IMR-90 (cell line): ENCODE results near the gene SYN1. TPM values are rescaled to one million over a fixed set of nuclear protein-coding genes. Genes with fewer than 3 reads are reported as not detected.
A peak's percentile ranks its signal among the peaks of the same experiment; 100 is the strongest.
"Not testable (repeated sequence)": the region's sequence is repeated elsewhere in the genome, so short reads cannot be mapped to it uniquely, and the experiment has no call there.

Experiments
- ATAC-seq: fragments of 200-7000 bp; cut with Tn5 transposase; 2 replicates; pipeline ENCODE4 v1.9.1; 2020; ENCODE audit warnings: low read depth, mild to moderate bottlenecking, moderate library complexity
- Bru-seq: library from RNA; stranded (reverse); fragments of 400-500 nt; gene quantifications from one replicate; lab custom pipeline; 2021; lab: Mats Ljungman, UMichigan
- BruChase-seq, 2 experiments: library from RNA; stranded (reverse); fragments of 400-500 nt; gene quantifications; one replicate each; lab custom pipeline; 2021; lab: Mats Ljungman, UMichigan
- BruUV-seq: library from RNA; stranded (reverse); fragments of 400-500 nt; replicated peaks from 2 replicates; lab custom pipeline; 2021; lab: Mats Ljungman, UMichigan
- CTCF ChIA-PET: fragments of 300-600 bp; formaldehyde crosslinking; extraction: SDS; loops from one replicate; lab custom pipeline; 2021; ENCODE audit warnings: antibody characterized with exemption; lab: Yijun Ruan, JAX
- POLR2A ChIA-PET: fragments of 300-600 bp; sonication (Branson Sonifier 250); formaldehyde crosslinking; loops from one replicate; lab custom pipeline; 2022; ENCODE audit warnings: antibody characterized with exemption; ENCODE audit not compliant: unreplicated experiment; lab: Charles Lee
- DNase-seq: peaks from one replicate; pipeline ENCODE4 v3.0.0; 2013
- H2AFZ ChIP-seq: replicated peaks from 2 replicates; pipeline ENCODE3; 2013; ENCODE audit warnings: low read length, mild to moderate bottlenecking; ENCODE audit not compliant: poor library complexity
- H2AK5ac ChIP-seq: 2 replicates; pipeline ENCODE4 v1.6.1; 2013; ENCODE audit warnings: low read depth, low read length, inconsistent platforms
- H2AK9ac ChIP-seq: replicated peaks from 2 replicates; pipeline ENCODE3; 2013; ENCODE audit warnings: mild to moderate bottlenecking, low read depth, low read length, moderate library complexity; ENCODE audit not compliant: poor library complexity
- H2BK120ac ChIP-seq: 2 replicates; pipeline ENCODE4 v1.6.1; 2013; ENCODE audit warnings: low read depth, low read length, inconsistent platforms
- H2BK15ac ChIP-seq: 3 replicates; pipeline ENCODE4 v1.6.1; 2013; ENCODE audit warnings: low read depth, low read length, inconsistent platforms
- H2BK20ac ChIP-seq: 2 replicates; pipeline ENCODE4 v1.6.1; 2013; ENCODE audit warnings: low read depth, mild to moderate bottlenecking, inconsistent platforms, low read length, moderate library complexity
- H2BK5ac ChIP-seq: 2 replicates; pipeline ENCODE4 v1.6.1; 2013; ENCODE audit warnings: mild to moderate bottlenecking, low read depth, low read length, inconsistent platforms; ENCODE audit not compliant: poor library complexity, severe bottlenecking
- H3K14ac ChIP-seq: replicated peaks from 2 replicates; pipeline ENCODE4 v1.6.1; 2013; ENCODE audit warnings: low read depth, low read length, inconsistent platforms
- H3K18ac ChIP-seq: 2 replicates; pipeline ENCODE4 v1.6.1; 2013; ENCODE audit warnings: low read depth, low read length, control low read depth
- H3K23ac ChIP-seq: 2 replicates; pipeline ENCODE4 v1.6.1; 2013; ENCODE audit warnings: low read depth, low read length, inconsistent platforms
- H3K27ac ChIP-seq: 2 replicates; pipeline ENCODE4 v1.5.1; 2013; ENCODE audit warnings: mild to moderate bottlenecking, control low read depth, low read length; ENCODE audit not compliant: insufficient read depth
- H3K27me3 ChIP-seq: 2 replicates; pipeline ENCODE4 v1.6.1; 2013; ENCODE audit warnings: low read length; ENCODE audit not compliant: control insufficient read depth, insufficient read depth
- H3K36me3 ChIP-seq: 2 replicates; pipeline ENCODE4 v1.6.1; 2013; ENCODE audit warnings: low read length, mixed read lengths; ENCODE audit not compliant: control insufficient read depth, insufficient read depth
- H3K4ac ChIP-seq: 2 replicates; pipeline ENCODE4 v1.6.1; 2013; ENCODE audit warnings: low read depth, low read length, inconsistent platforms
- H3K4me1 ChIP-seq: 2 replicates; pipeline ENCODE4 v1.6.1; 2013; ENCODE audit warnings: low read length, mixed read lengths; ENCODE audit not compliant: control insufficient read depth, insufficient read depth
- H3K4me2 ChIP-seq: 2 replicates; pipeline ENCODE4 v1.6.1; 2013; ENCODE audit warnings: low read depth, mild to moderate bottlenecking, control low read depth, low read length, moderate library complexity
- H3K4me3 ChIP-seq: 2 replicates; pipeline ENCODE4 v1.5.1; 2013; ENCODE audit warnings: low read depth, mild to moderate bottlenecking, control low read depth, low read length, moderate library complexity; ENCODE audit not compliant: insufficient read depth
- H3K56ac ChIP-seq: 2 replicates; pipeline ENCODE4 v1.6.1; 2013; ENCODE audit warnings: low read length, inconsistent platforms; ENCODE audit not compliant: insufficient read depth; ENCODE audit errors: extremely low read depth
- H3K79me1 ChIP-seq, 2 experiments: 2 replicates each; pipeline ENCODE4 v1.6.1; 2013; ENCODE audit warnings: low read length in 2 of 2, inconsistent platforms in 1 of 2, low read depth in 1 of 2
- H3K9ac ChIP-seq: 2 replicates; pipeline ENCODE4 v1.6.1; 2013; ENCODE audit warnings: low read depth, low read length, control low read depth
- H3K9me1 ChIP-seq: 2 replicates; pipeline ENCODE4 v1.6.1; 2013; ENCODE audit warnings: low read length, inconsistent platforms; ENCODE audit not compliant: insufficient read depth
- H3K9me3 ChIP-seq: 2 replicates; pipeline ENCODE4 v1.6.1; 2013; ENCODE audit warnings: low read length; ENCODE audit not compliant: control insufficient read depth, insufficient read depth
- H4K20me1 ChIP-seq: 2 replicates; pipeline ENCODE4 v1.6.1; 2013; ENCODE audit warnings: low read length, inconsistent platforms; ENCODE audit not compliant: insufficient read depth
- H4K5ac ChIP-seq: 2 replicates; pipeline ENCODE4 v1.6.1; 2013; ENCODE audit warnings: mild to moderate bottlenecking, low read depth, low read length, control low read depth
- H4K8ac ChIP-seq, 2 experiments: 2 replicates each; pipeline ENCODE4 v1.6.1; 2013; ENCODE audit warnings: low read depth in 2 of 2, low read length in 2 of 2, control low read depth in 1 of 2, inconsistent platforms in 1 of 2
- H4K91ac ChIP-seq: 2 replicates; pipeline ENCODE4 v1.6.1; 2013; ENCODE audit warnings: low read depth, low read length, inconsistent platforms; ENCODE audit not compliant: insufficient read depth
- BHLHE40 ChIP-seq: fragments of 150-350 bp; IDR thresholded peaks from 2 replicates; pipeline ENCODE4 v1.6.1; 2016; ENCODE audit warnings: mild to moderate bottlenecking, low read depth, low read length
- CHD1 ChIP-seq: IDR thresholded peaks from 2 replicates; pipeline ENCODE4 v1.6.1; 2012; ENCODE audit warnings: low read depth, low read length, improper control_type of control experiment
- MAZ ChIP-seq: IDR thresholded peaks from 2 replicates; pipeline ENCODE4 v1.6.1; 2012; ENCODE audit warnings: low read depth, mild to moderate bottlenecking, low read length, improper control_type of control experiment, moderate library complexity, borderline replicate concordance
- RCOR1 ChIP-seq: IDR thresholded peaks from 2 replicates; pipeline ENCODE4 v1.6.1; 2012; ENCODE audit warnings: mild to moderate bottlenecking, low read length, improper control_type of control experiment; ENCODE audit not compliant: insufficient replicate concordance
- WGBS, 2 experiments: methylation state at CpG; one replicate each; pipeline versions ENCODE4 v1.1.5 to v1.1.7; 2013; ENCODE audit warnings: missing lambda C conversion rate in 2 of 2; ENCODE audit not compliant: insufficient read length in 1 of 2; ENCODE audit errors: extremely low coverage in 2 of 2; 5-methylcytosine and 5-hydroxymethylcytosine counted together
- dilution Hi-C: fragments of 300-500 bp; cut with HindIII; formaldehyde crosslinking; loops from one replicate; pipeline ENCODE4 v1.14.3; 2018; ENCODE audit warnings: low sequenced_read_pairs; ENCODE audit not compliant: unreplicated experiment
- in situ Hi-C: fragments of 300-500 bp; cut with MboI; formaldehyde crosslinking; loops from 3 replicates; pipeline ENCODE4 v1.14.3; 2019; ENCODE audit warnings: low sequenced_read_pairs, inconsistent platforms, mixed read lengths
- intact Hi-C: fragments of 100-400 bp; cut with micrococcal nuclease; formaldehyde crosslinking; loops from 2 replicates; pipeline ENCODE4 v1.10.0; 2022
- long read RNA-seq: library from polyadenylated mRNA; unstranded; transcript quantifications from one replicate; pipeline ENCODE4 v2.0.0, GENCODE V29; 2021; ENCODE audit not compliant: unreplicated experiment
- polyA plus RNA-seq, 3 experiments: library from polyadenylated mRNA; depleted of rRNA; stranded (reverse); fragments of >200 nt; gene quantifications; 2 replicates each; pipeline ENCODE4 v1.2.3, GENCODE V29; 2012; ENCODE audit warnings: low replicate concordance in 1 of 3
- total RNA-seq: library from RNA; depleted of rRNA; stranded (reverse); fragments of >200 nt; gene quantifications from 2 replicates; pipeline ENCODE4 v1.2.3, GENCODE V29; 2012; rRNA removed

The SYN1 gene
- under 0.01 TPM in 2 replicates for total RNA-seq
- polyA plus RNA-seq (2012; rRNA removed), result 0.56 and 0.63 TPM in 2 replicates
- 0.39 and 0.44 TPM in 2 replicates for polyA plus RNA-seq (2012; cell fraction: cytosol; rRNA removed)
- polyA plus RNA-seq (2012; cell fraction: nucleus; rRNA removed; ENCODE audit: low replicate concordance), result 0.33 and 0.71 TPM in 2 replicates
- Bru-seq, nascent RNA, result percentile 26 among the genes with signal in this experiment
- BruChase-seq, experiment 1, labeled RNA remaining after a 6-hour chase, result percentile 30 among the genes with signal in this experiment
- percentile 29 among the genes with signal in this experiment for BruChase-seq, experiment 2, labeled RNA remaining after a 2-hour chase
- long read RNA-seq, partial matches to known transcripts, result 2 of 2 reads
- long read RNA-seq, other reads (novel, unspliced or antisense), result 0 of 2 reads

GRCh38 chrX:47619486-47620302 is at the start of gene SYN1:
Gene SYN1, minus strand, starts transcription at chrX:47619857. Its CDS starts 129 bp downstream, at chrX:47619728.
- Histone ChIP-seq H2BK15ac (no peak within 1 kb of the TSS), H3K27ac (no peak within 1 kb of the TSS), H3K27me3 (peaks cover 7% of the 10 kb centered on the region; the same call in 1 of the 2 replicates), H3K36me3 (no peaks in the 10 kb centered on the region), H3K9me1 (no peaks in the 10 kb centered on the region), H2BK20ac (no peak within 1 kb of the TSS), H3K79me1 (no peaks in the 10 kb centered on the region), H3K23ac (no peak within 1 kb of the TSS), H3K18ac (no peak within 1 kb of the TSS), H2AFZ (peak within 1 kb of the TSS; percentile 77), H3K9ac (no peak within 1 kb of the TSS), H4K20me1 (no peaks in the 10 kb centered on the region), H2AK5ac (no peak within 1 kb of the TSS), H3K9me3 (no peaks in the 10 kb centered on the region), H2BK5ac (no peak within 1 kb of the TSS), H3K4ac (no peak within 1 kb of the TSS), H3K14ac (no peak within 1 kb of the TSS), H2BK120ac (no peak within 1 kb of the TSS), H4K8ac (no peak within 1 kb of the TSS), H4K91ac (no peak within 1 kb of the TSS), H3K4me1 (no peaks in the 10 kb centered on the region), H3K4me3 (peak within 1 kb of the TSS; percentile 45), H2AK9ac (no peak within 1 kb of the TSS), H4K5ac (no peak within 1 kb of the TSS), H3K56ac (no peak within 1 kb of the TSS), H3K4me2 (peak within 1 kb of the TSS; percentile 73; the same call in 1 of the 2 replicates)
- dilution Hi-C loops, result no loop called here
- ChIA-PET CTCF (interaction anchor here (0.8 kb wide), 1 partner anchor 80 kb away, joined by 3 read pairs; no protein-coding TSS in a partner anchor), POLR2A (no interaction called here)
- BruUV-seq, result no TSS peak
- TF ChIP-seq RCOR1 (no peak), CHD1 (peak; percentile 95; the same call in 1 of the 2 replicates), BHLHE40 (peak; percentile 96), MAZ (peak; percentile 73; the same call in 1 of the 2 replicates)
- intact Hi-C loops, result no loop called here
- WGBS, 2 experiments, result 53% methylated on average over 23 of the region's 88 CpGs; no CpG with 5 or more reads in 1 of the 2 experiments
- in situ Hi-C loops, result no loop called here
- DNase-seq, result peak; percentile 74
- peak; percentile 91 for ATAC-seq

GRCh38 chrX:47665797-47666196 is 46.1 kb upstream of the SYN1 start:
- ATAC-seq, H4K5ac ChIP-seq, H3K23ac ChIP-seq, H3K56ac ChIP-seq, H4K8ac ChIP-seq, H2AFZ ChIP-seq, H3K9me3 ChIP-seq, H2AK9ac ChIP-seq, CTCF ChIA-PET, H3K14ac ChIP-seq, H2AK5ac ChIP-seq, H3K4me3 ChIP-seq, H2BK120ac ChIP-seq, H3K27me3 ChIP-seq, in situ Hi-C loops, H3K9me1 ChIP-seq, H3K4ac ChIP-seq, DNase-seq, H3K36me3 ChIP-seq, POLR2A ChIA-PET, H4K91ac ChIP-seq, H3K27ac ChIP-seq, H3K4me2 ChIP-seq, intact Hi-C loops, H3K18ac ChIP-seq, dilution Hi-C loops, H4K20me1 ChIP-seq, H2BK5ac ChIP-seq, H3K4me1 ChIP-seq, BruUV-seq, H3K9ac ChIP-seq, H2BK20ac ChIP-seq, H2BK15ac ChIP-seq, H3K79me1 ChIP-seq: not testable (repeated sequence)
- no CpG with 5 or more reads among the region's 4 CpGs for WGBS, 2 experiments
